Upper lobe of left lung (tissue), 4 donors: Measurements from ENCODE around the gene ANKRD52.

ENCODE experiments used
- CTCF ChIP-seq, 6 experiments: fragments of 450-650 bp in 4 of 6; fragments of 200-600 bp in 2 of 6; sonication (generic) in 2 of 6; IDR thresholded peaks; one replicate each; pipeline ENCODE4 v1.5.1; 2016 to 2019; ENCODE audit warnings: antibody characterized with exemption in 6 of 6
- POLR2A ChIP-seq, 4 donors: fragments of 450-650 bp; IDR thresholded peaks; one replicate each; pipeline ENCODE4 v1.5.1; 2016 to 2017; ENCODE audit warnings: antibody characterized with exemption in 4 of 4, mild to moderate bottlenecking in 2 of 4

- no peak for TF ChIP-seq CTCF (IDR thresholded peaks at IDR 0.05)
- no peak for TF ChIP-seq POLR2A (IDR thresholded peaks at IDR 0.05)
These were observed 2.5 kb downstream of the ANKRD52 start for GRCh38 chr12:56255671-56256070.
